Thymus (tissue), 11 donors: ENCODE measurements around the gene SCYGR4. TPM values are rescaled to one million over a fixed set of nuclear protein-coding genes. Genes with fewer than 3 reads are reported as not detected.

ENCODE experiments used
- DNase-seq, 9 donors: peaks; one replicate each; pipeline ENCODE4 v3.0.0-alpha.2; 2013; ENCODE audit warnings: low spot score in 9 of 9, low read depth in 6 of 9, missing footprints in 1 of 9
- H3K27ac ChIP-seq, 2 donors: one replicate each; pipeline ENCODE4 v1.5.1; 2013; ENCODE audit warnings: control low read depth in 1 of 2, low read depth in 1 of 2, low read length in 1 of 2, mild to moderate bottlenecking in 1 of 2, moderate library complexity in 1 of 2
- H3K27me3 ChIP-seq, 2 donors: one replicate each; pipeline ENCODE4 v1.5.1; 2013; ENCODE audit warnings: low read length in 1 of 2; ENCODE audit not compliant: control insufficient read depth in 2 of 2, insufficient read depth in 1 of 2
- H3K36me3 ChIP-seq, 2 donors: one replicate each; pipeline ENCODE4 v1.5.1; 2013; ENCODE audit warnings: low read length in 1 of 2, mild to moderate bottlenecking in 1 of 2, moderate library complexity in 1 of 2; ENCODE audit not compliant: control insufficient read depth in 2 of 2, insufficient read depth in 2 of 2
- H3K4me1 ChIP-seq, 2 donors: one replicate each; pipeline ENCODE4 v1.5.1; 2013; ENCODE audit warnings: low read length in 2 of 2; ENCODE audit not compliant: control insufficient read depth in 2 of 2, insufficient read depth in 2 of 2
- H3K4me3 ChIP-seq, 2 donors: one replicate each; pipeline ENCODE4 v1.5.1; 2013; ENCODE audit warnings: low read length in 2 of 2, control low read depth in 1 of 2, mild to moderate bottlenecking in 1 of 2
- H3K9me3 ChIP-seq, 2 donors: one replicate each; pipeline ENCODE4 v1.5.1; 2013; ENCODE audit warnings: low read length in 1 of 2, mild to moderate bottlenecking in 1 of 2; ENCODE audit not compliant: control insufficient read depth in 2 of 2, insufficient read depth in 1 of 2
- WGBS: extraction: QIAGEN DNeasy Blood & Tissue Kit; methylation state at CpG from one replicate; pipeline ENCODE4 v1.1.7; 2013; 5-methylcytosine and 5-hydroxymethylcytosine counted together
- polyA plus RNA-seq: library from polyadenylated mRNA; stranded (reverse); fragments of 200-250 nt; gene quantifications from one replicate; pipeline ENCODE4 v1.2.3, GENCODE V29; 2013
- total RNA-seq: library from RNA; stranded (reverse); fragments of 120-200 nt; gene quantifications from one replicate; pipeline ENCODE4 v1.2.4, GENCODE V29; 2013
- donor health status: healthy.

SCYGR4 gene
- total and polyA plus RNA-seq, 2 donors: not detected

- H3K36me3 ChIP-seq: no peaks in the 10 kb centered on the region
- no peaks in the 10 kb centered on the region for H3K9me3 ChIP-seq
- no peak overlapping the region for H3K4me3 ChIP-seq
- WGBS: 72% methylated on average over 2 of the region's 2 CpGs
- no peak overlapping the region for H3K27ac ChIP-seq
- H3K27me3 ChIP-seq: no peaks in the 10 kb centered on the region
- DNase-seq: no peak
- H3K4me1 ChIP-seq: no peaks in the 10 kb centered on the region
Measured at GRCh38 chr2:227625420-227625819, 8.1 kb downstream of the SCYGR4 start.

DNA sequence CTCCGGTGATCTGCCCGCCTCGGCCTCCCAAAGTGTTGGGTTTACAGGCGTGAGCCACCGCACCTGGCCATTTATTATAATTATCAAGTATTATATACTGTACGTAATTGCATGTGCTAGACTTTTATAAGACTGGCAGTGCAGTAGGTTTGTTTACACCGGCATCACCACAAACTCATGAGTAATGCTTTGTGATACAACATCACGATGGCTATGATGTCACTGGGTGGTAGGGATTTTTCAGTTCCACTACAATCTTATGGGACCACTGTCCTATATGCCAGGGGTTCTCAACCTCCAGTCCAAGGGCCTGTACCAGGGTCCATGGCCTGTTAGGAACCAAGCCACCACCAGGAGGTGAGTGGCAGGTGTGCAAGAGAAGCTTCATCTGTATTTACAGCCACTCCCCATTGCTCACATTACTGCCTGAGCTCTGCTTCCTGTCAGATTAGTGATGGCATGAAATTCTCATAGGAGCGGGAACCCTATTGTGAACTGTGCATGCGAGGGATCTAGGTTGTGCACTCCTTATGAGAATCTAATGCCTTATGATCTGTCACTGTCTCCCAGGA lies 9.4 kb downstream of the SCYGR4 start:
- WGBS: 93% methylated on average over 10 of the region's 10 CpGs
- H3K27ac ChIP-seq: no peak overlapping the region
- no peaks in the 10 kb centered on the region for H3K27me3 ChIP-seq
- no peaks in the 10 kb centered on the region for H3K9me3 ChIP-seq
- H3K4me1 ChIP-seq: no peaks in the 10 kb centered on the region
- H3K36me3 ChIP-seq: no peaks in the 10 kb centered on the region
- no peak for DNase-seq
- no peak overlapping the region for H3K4me3 ChIP-seq

- H3K9me3 ChIP-seq: no peaks in the 10 kb centered on the region
- DNase-seq: no peak
- 78% methylated on average over 3 of the region's 3 CpGs for WGBS
Measured at GRCh38 chr2:227627769-227628168, 10.5 kb downstream of the SCYGR4 start.

DNA sequence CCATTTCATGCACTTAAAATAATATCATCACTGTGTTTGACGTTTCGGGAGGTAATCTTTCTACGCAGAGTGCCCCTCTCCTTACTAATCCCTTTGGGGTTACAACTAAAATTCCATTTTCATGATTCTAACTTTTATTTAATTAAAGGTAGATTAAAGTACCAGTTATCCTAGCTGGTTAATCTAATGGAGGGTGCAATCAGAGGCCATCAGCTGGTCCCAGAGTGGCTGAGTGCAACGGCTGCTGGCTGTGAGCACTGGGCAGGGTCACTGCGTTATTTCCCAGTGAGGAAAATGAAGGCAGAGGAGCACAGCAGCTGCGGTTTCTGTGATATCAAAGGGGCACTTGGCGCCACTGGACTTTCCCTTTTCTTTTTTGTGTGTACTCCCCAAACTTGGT lies 12.1 kb downstream of the SCYGR4 start:
- H3K9me3 ChIP-seq: no peaks in the 10 kb centered on the region
- 90% methylated on average over 7 of the region's 7 CpGs for whole genome bisulfite sequencing
- DNase-seq: no peak
- no peak overlapping the region for H3K4me3 ChIP-seq
- H3K4me1 ChIP-seq: no peaks in the 10 kb centered on the region
- no peaks in the 10 kb centered on the region for H3K27me3 ChIP-seq
- H3K27ac ChIP-seq: no peak overlapping the region
- H3K36me3 ChIP-seq: no peaks in the 10 kb centered on the region

More at GRCh38 chr2:227627769-227628168, 10.5 kb downstream of the SCYGR4 start:
- Histone ChIP-seq H3K4me1 (no peaks in the 10 kb centered on the region), H3K36me3 (no peaks in the 10 kb centered on the region), H3K27ac (no peak overlapping the region), H3K27me3 (no peaks in the 10 kb centered on the region), H3K4me3 (no peak overlapping the region)

GRCh38 chr2:227630322-227630721 lies 13.0 kb downstream of the SCYGR4 start:
- Histone ChIP-seq H3K27me3 (no peaks in the 10 kb centered on the region), H3K9me3 (no peaks in the 10 kb centered on the region), H3K27ac (no peak overlapping the region), H3K4me3 (no peak overlapping the region), H3K4me1 (no peaks in the 10 kb centered on the region), H3K36me3 (no peaks in the 10 kb centered on the region)
- no peak for DNase-seq
- WGBS: 96% methylated on average over 3 of the region's 3 CpGs

DNA sequence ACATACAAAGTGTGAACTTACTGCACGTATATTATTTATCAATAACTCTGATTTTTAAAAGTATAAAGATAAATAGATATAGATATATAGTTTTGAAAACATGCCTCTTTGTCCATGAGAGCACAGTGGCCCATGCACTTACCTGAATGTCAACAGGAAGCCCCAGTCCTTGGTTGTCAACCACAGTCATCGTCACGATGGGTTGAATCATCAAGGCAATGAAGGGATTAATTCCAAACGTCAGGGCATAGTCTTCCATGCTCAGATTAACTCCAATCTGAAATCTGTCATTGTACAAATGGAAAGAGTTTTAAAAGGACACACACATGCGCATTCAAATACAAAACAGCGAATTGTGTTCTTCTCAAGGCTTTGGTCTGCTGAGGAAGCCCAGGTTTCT lies 15.5 kb downstream of the SCYGR4 start:
- DNase-seq: no peak
- Histone ChIP-seq H3K36me3 (no peaks in the 10 kb centered on the region), H3K4me1 (no peaks in the 10 kb centered on the region), H3K27ac (no peak overlapping the region), H3K27me3 (no peaks in the 10 kb centered on the region), H3K9me3 (no peaks in the 10 kb centered on the region), H3K4me3 (no peak overlapping the region)
- 94% methylated on average over 6 of the region's 6 CpGs for WGBS

GRCh38 chr2:227634201-227634600 lies 16.9 kb downstream of the SCYGR4 start:
- Histone ChIP-seq H3K27ac (no peak overlapping the region), H3K4me3 (no peak overlapping the region), H3K36me3 (no peaks in the 10 kb centered on the region), H3K27me3 (no peaks in the 10 kb centered on the region), H3K9me3 (no peaks in the 10 kb centered on the region), H3K4me1 (no peaks in the 10 kb centered on the region)
- 88% methylated on average over 3 of the region's 3 CpGs for WGBS
- no peak for DNase-seq

- no peak overlapping the region for H3K4me3 ChIP-seq
- H3K9me3 ChIP-seq: no peaks in the 10 kb centered on the region
- H3K27ac ChIP-seq: no peak overlapping the region
- no peaks in the 10 kb centered on the region for H3K4me1 ChIP-seq
- H3K36me3 ChIP-seq: no peaks in the 10 kb centered on the region
- DNase-seq: no peak
- H3K27me3 ChIP-seq: no peaks in the 10 kb centered on the region
- WGBS: 70% methylated on average over 2 of the region's 2 CpGs
Measured at GRCh38 chr2:227642656-227643055, 25.4 kb downstream of the SCYGR4 start.

- no peak for DNase-seq
- Histone ChIP-seq H3K27ac (no peak overlapping the region), H3K9me3 (no peaks in the 10 kb centered on the region), H3K27me3 (no peaks in the 10 kb centered on the region), H3K4me1 (no peaks in the 10 kb centered on the region), H3K36me3 (no peaks in the 10 kb centered on the region), H3K4me3 (no peak overlapping the region)
- 91% methylated on average over 5 of the region's 5 CpGs for WGBS
Measured at GRCh38 chr2:227643990-227644551, 26.8 kb downstream of the SCYGR4 start.
